ENCODE data around the gene PPP6R2. TPM values are rescaled to one million over a fixed set of nuclear protein-coding genes. Genes with fewer than 3 reads are reported as not detected.

PPP6R2 gene
- total and polyA plus RNA-seq, 2 of the 4 experiments (the other 2 are of a cell fraction) = 49.2 to 51.6 TPM

GRCh38 chr22:50441428-50441993, 98.4 kb downstream of the PPP6R2 start:
- Histone ChIP-seq H3K9me3 (ENCODE audit: control insufficient read depth, insufficient read depth, low read length) (no peaks in the 10 kb centered on the region), H2BK15ac (ENCODE audit: low read depth, low read length) (no peak overlapping the region), H3K23ac (ENCODE audit: low read depth, low read length) (no peak overlapping the region), H3K18ac (ENCODE audit: low read depth, low read length) (no peak overlapping the region), H3K27ac (ENCODE audit: insufficient read depth, low read length) (no peak overlapping the region), H4K91ac (ENCODE audit: insufficient read depth, low read depth, low read length) (no peak overlapping the region), H2AK5ac (ENCODE audit: low read depth, low read length) (no peak overlapping the region), H2AFZ (replicated peaks; ENCODE audit: low read length, poor library complexity) (no peak overlapping the region), H3K79me1 (ENCODE audit: low read depth in 1 of 2, low read length in 2 of 2) (peaks cover 0 to 9% of the 10 kb centered on the region in 2 experiments; a peak in 1 of 4 replicates), H3K27me3 (ENCODE audit: control insufficient read depth, insufficient read depth, low read length) (no peaks in the 10 kb centered on the region), H3K4me3 (ENCODE audit: insufficient read depth, low read depth, low read length) (no peak overlapping the region), H3K4me1 (ENCODE audit: control insufficient read depth, insufficient read depth, low read length) (no peaks in the 10 kb centered on the region), H3K4ac (ENCODE audit: low read depth, low read length) (no peak overlapping the region), H2BK120ac (ENCODE audit: low read depth, low read length) (no peak overlapping the region), H2BK20ac (ENCODE audit: low read depth, low read length) (no peak overlapping the region), H3K4me2 (ENCODE audit: low read depth, low read length) (no peak overlapping the region), H3K36me3 (ENCODE audit: control insufficient read depth, insufficient read depth, low read length) (peaks cover 73% of the 10 kb centered on the region), H2AK9ac (replicated peaks; ENCODE audit: low read depth, low read length, poor library complexity) (peak overlapping the region; percentile 28), H3K9ac (ENCODE audit: low read depth, low read length) (no peak overlapping the region), H4K8ac (ENCODE audit: low read depth in 2 of 2, low read length in 2 of 2) (no peak overlapping the region), H3K14ac (replicated peaks; ENCODE audit: low read depth, low read length) (no peak overlapping the region), H3K9me1 (ENCODE audit: insufficient read depth, low read length) (no peaks in the 10 kb centered on the region), H4K20me1 (ENCODE audit: insufficient read depth, low read length) (peaks cover 20% of the 10 kb centered on the region), H4K5ac (ENCODE audit: low read depth, low read length) (no peak overlapping the region), H3K56ac (ENCODE audit: extremely low read depth, insufficient read depth, low read length) (no peak overlapping the region), H2BK5ac (ENCODE audit: low read depth, low read length, poor library complexity, severe bottlenecking) (no peak overlapping the region)
- 95% methylated on average over 6 of the region's 17 CpGs; no CpG with 5 or more reads in 1 of the 2 experiments for WGBS, 2 experiments (ENCODE audit: extremely low coverage in 2 of 2, insufficient read length in 1 of 2)
- no TSS peak for BruUV-seq (replicated peaks)
- TF ChIP-seq RAD21 (IDR thresholded peaks at IDR 0.05; ENCODE audit: low read length) = no peak
- TF ChIP-seq RFX5 (IDR thresholded peaks at IDR 0.05; ENCODE audit: low read depth, low read length) = no peak
- TF ChIP-seq USF2 (IDR thresholded peaks at IDR 0.05; ENCODE audit: low read depth, low read length) = no peak
- TF ChIP-seq NFE2L2 (IDR thresholded peaks at IDR 0.05; ENCODE audit: low read depth, low read length) = no peak
- no peak for TF ChIP-seq CHD1 (IDR thresholded peaks at IDR 0.05; ENCODE audit: low read depth, low read length)
- TF ChIP-seq MAZ (IDR thresholded peaks at IDR 0.05; ENCODE audit: borderline replicate concordance, low read depth, low read length) = no peak
- no peak for TF ChIP-seq CEBPB (IDR thresholded peaks at IDR 0.05; ENCODE audit: low read depth, low read length)
- no peak for TF ChIP-seq POLR2A (IDR thresholded peaks at IDR 0.05; ENCODE audit: low read depth, low read length)
- TF ChIP-seq MXI1 (IDR thresholded peaks at IDR 0.05; ENCODE audit: borderline replicate concordance, low read depth, low read length) = no peak
- no peak for TF ChIP-seq ELK1 (IDR thresholded peaks at IDR 0.05; ENCODE audit: borderline replicate concordance, low read depth, low read length)
- ATAC-seq (ENCODE audit: low read depth) = no peak
- CTCF ChIA-PET = no interaction called here
- dilution Hi-C loops (cut with HindIII; ENCODE audit: low sequenced_read_pairs, unreplicated experiment) = no loop called here
- in situ Hi-C loops (cut with MboI; ENCODE audit: low sequenced_read_pairs) = no loop called here
- DNase-seq = no peak
- POLR2A ChIA-PET (ENCODE audit: unreplicated experiment) = no interaction called here
- intact Hi-C loops (cut with micrococcal nuclease) = no loop called here
